ENCODE data around the gene TMPRSS3. TPM values are rescaled to one million over a fixed set of nuclear protein-coding genes. Genes with fewer than 3 reads are reported as not detected.

TMPRSS3 gene
- total RNA-seq, 4 donors from 2014 or later: 0.68 to 1.3 TPM; not detected in 2

GRCh38 chr21:42438316-42439205 is 42.7 kb upstream of the TMPRSS3 start:
- no peaks in the 10 kb centered on the region for H3K27me3 ChIP-seq
- no peak for TF ChIP-seq POLR2AphosphoS5 (IDR thresholded peaks at IDR 0.05)
- no peak for TF ChIP-seq EP300 (IDR thresholded peaks at IDR 0.05; ENCODE audit: low read depth)
- TF ChIP-seq, protein P1, sequence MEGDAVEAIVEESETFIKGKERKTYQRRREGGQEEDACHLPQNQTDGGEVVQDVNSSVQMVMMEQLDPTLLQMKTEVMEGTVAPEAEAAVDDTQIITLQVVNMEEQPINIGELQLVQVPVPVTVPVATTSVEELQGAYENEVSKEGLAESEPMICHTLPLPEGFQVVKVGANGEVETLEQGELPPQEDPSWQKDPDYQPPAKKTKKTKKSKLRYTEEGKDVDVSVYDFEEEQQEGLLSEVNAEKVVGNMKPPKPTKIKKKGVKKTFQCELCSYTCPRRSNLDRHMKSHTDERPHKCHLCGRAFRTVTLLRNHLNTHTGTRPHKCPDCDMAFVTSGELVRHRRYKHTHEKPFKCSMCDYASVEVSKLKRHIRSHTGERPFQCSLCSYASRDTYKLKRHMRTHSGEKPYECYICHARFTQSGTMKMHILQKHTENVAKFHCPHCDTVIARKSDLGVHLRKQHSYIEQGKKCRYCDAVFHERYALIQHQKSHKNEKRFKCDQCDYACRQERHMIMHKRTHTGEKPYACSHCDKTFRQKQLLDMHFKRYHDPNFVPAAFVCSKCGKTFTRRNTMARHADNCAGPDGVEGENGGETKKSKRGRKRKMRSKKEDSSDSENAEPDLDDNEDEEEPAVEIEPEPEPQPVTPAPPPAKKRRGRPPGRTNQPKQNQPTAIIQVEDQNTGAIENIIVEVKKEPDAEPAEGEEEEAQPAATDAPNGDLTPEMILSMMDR (IDR thresholded peaks at IDR 0.05): no peak
- TF ChIP-seq POLR2A (IDR thresholded peaks at IDR 0.05): no peak
- intact Hi-C loops (cut with DNase I; ENCODE audit: low total_unique reads): no loop called here
- in situ Hi-C loops (cut with MboI; ENCODE audit: low pct_ligation_motif_present in 1 of 4, low pct_unique_long_range_greater_than_20kb in 1 of 4, low sequenced_read_pairs in 3 of 4): no loop called here
- H3K4me1 ChIP-seq: no peaks in the 10 kb centered on the region
- no peak for DNase-seq
- 87 to 92% methylated on average over 3 to 24 of the region's 25 CpGs for WGBS, 2 donors (ENCODE audit: low coverage in 1 of 2)
- no peak overlapping the region for H3K27ac ChIP-seq
- no peaks in the 10 kb centered on the region for H3K9me3 ChIP-seq
- H3K4me3 ChIP-seq: no peak overlapping the region
- no peaks in the 10 kb centered on the region for H3K36me3 ChIP-seq

- no peaks in the 10 kb centered on the region for H3K27me3 ChIP-seq
- H3K36me3 ChIP-seq: no peaks in the 10 kb centered on the region
- no peaks in the 10 kb centered on the region for H3K4me1 ChIP-seq
- no peak overlapping the region for H3K27ac ChIP-seq
- H3K4me3 ChIP-seq: no peak overlapping the region
- intact Hi-C loops (cut with DNase I; ENCODE audit: low total_unique reads) (no loop called here), in situ Hi-C loops (cut with MboI; ENCODE audit: low pct_ligation_motif_present in 1 of 4, low pct_unique_long_range_greater_than_20kb in 1 of 4, low sequenced_read_pairs in 3 of 4) (no loop called here)
- 57 to 64% methylated on average over 3 to 8 of the region's 8 CpGs for WGBS, 2 donors (ENCODE audit: low coverage in 1 of 2)
- no peak for DNase-seq
- no peaks in the 10 kb centered on the region for H3K9me3 ChIP-seq
- TF ChIP-seq EP300 (IDR thresholded peaks at IDR 0.05; ENCODE audit: low read depth) (no peak), POLR2A (IDR thresholded peaks at IDR 0.05) (no peak), POLR2AphosphoS5 (IDR thresholded peaks at IDR 0.05) (no peak)
- TF ChIP-seq, protein P1 (IDR thresholded peaks at IDR 0.05): no peak
Observed at GRCh38 chr21:42437786-42438185, 41.9 kb upstream of the TMPRSS3 start.

DNA sequence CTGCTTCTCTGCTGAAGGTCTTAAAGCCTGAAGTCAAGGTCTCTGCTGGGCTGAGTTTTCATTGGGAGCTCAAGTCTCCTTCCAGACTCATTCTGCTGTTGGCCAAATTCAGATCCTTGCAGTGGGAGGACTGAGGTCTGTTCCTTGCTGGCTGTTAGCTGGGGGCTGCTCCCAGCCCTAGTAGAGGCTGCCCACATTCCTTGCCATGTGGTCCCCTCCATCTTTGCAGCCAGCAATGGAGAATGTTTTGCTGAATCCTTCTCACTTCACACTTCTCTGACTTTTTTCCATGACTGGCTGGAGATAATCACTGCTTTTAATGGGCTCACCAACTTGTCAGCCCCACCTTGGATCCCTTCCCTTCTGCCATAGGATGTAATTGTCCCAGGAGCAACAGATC is 41.1 kb upstream of the TMPRSS3 start:
- TF ChIP-seq, protein P1 (IDR thresholded peaks at IDR 0.05): no peak
- TF ChIP-seq POLR2A (IDR thresholded peaks at IDR 0.05): no peak
- TF ChIP-seq EP300 (IDR thresholded peaks at IDR 0.05; ENCODE audit: low read depth): no peak
- TF ChIP-seq POLR2AphosphoS5 (IDR thresholded peaks at IDR 0.05): no peak
- Histone ChIP-seq H3K4me1 (no peaks in the 10 kb centered on the region), H3K4me3 (no peak overlapping the region), H3K36me3 (no peaks in the 10 kb centered on the region), H3K27me3 (no peaks in the 10 kb centered on the region), H3K9me3 (no peaks in the 10 kb centered on the region), H3K27ac (no peak overlapping the region)
- intact Hi-C loops (cut with DNase I; ENCODE audit: low total_unique reads) (no loop called here), in situ Hi-C loops (cut with MboI; ENCODE audit: low pct_ligation_motif_present in 1 of 4, low pct_unique_long_range_greater_than_20kb in 1 of 4, low sequenced_read_pairs in 3 of 4) (no loop called here)
- no peak for DNase-seq

GRCh38 chr21:42435833-42436232 is 40.0 kb upstream of the TMPRSS3 start:
- Histone ChIP-seq H3K4me3 (no peak overlapping the region), H3K27ac (no peak overlapping the region), H3K27me3 (no peaks in the 10 kb centered on the region), H3K9me3 (no peaks in the 10 kb centered on the region), H3K36me3 (no peaks in the 10 kb centered on the region), H3K4me1 (no peaks in the 10 kb centered on the region)
- no peak for DNase-seq
- TF ChIP-seq POLR2A (IDR thresholded peaks at IDR 0.05) (no peak), EP300 (IDR thresholded peaks at IDR 0.05; ENCODE audit: low read depth) (no peak), POLR2AphosphoS5 (IDR thresholded peaks at IDR 0.05) (no peak)
- TF ChIP-seq, protein P1 (IDR thresholded peaks at IDR 0.05): no peak
- in situ Hi-C loops (cut with MboI; ENCODE audit: low pct_ligation_motif_present in 1 of 4, low pct_unique_long_range_greater_than_20kb in 1 of 4, low sequenced_read_pairs in 3 of 4) (no loop called here), intact Hi-C loops (cut with DNase I; ENCODE audit: low total_unique reads) (no loop called here)
